K562 (cell line): ENCODE measurements around the gene KRT76.

Experiments
- EGR1 ChIP-seq: fragments of 450-650 bp; conservative IDR thresholded peaks from 2 replicates; pipeline ENCODE4 v1.6.1; 2017; ENCODE audit warnings: mild to moderate bottlenecking
- EP300 ChIP-seq: IDR thresholded peaks from 2 replicates; pipeline ENCODE4 v1.6.1; 2012; ENCODE audit warnings: low read length, improper control_type of control experiment
- EZH2 ChIP-seq: IDR thresholded peaks from 2 replicates; pipeline ENCODE4 v1.6.1; 2012; ENCODE audit warnings: low read depth, mild to moderate bottlenecking, inconsistent platforms, low read length, borderline replicate concordance
- NFIC ChIP-seq: fragments of 450-650 bp; IDR thresholded peaks from 2 replicates; pipeline ENCODE4 v1.6.1; 2017; ENCODE audit warnings: mild to moderate bottlenecking, inconsistent platforms
- PHB2 ChIP-seq: fragments of 450-650 bp; IDR thresholded peaks from 2 replicates; pipeline ENCODE4 v1.6.1; 2017; ENCODE audit warnings: low read depth
- POLR2AphosphoS5 ChIP-seq: IDR thresholded peaks from 2 replicates; pipeline ENCODE4 v1.6.1; 2011; ENCODE audit warnings: mild to moderate bottlenecking, low read depth, low read length, moderate library complexity; ENCODE audit not compliant: control insufficient read depth, insufficient read depth
- SRF ChIP-seq, 2 experiments: fragments of 250-450, 450-650 bp in 1 of 2; sonication (Bioruptor Pico) in 1 of 2; sonication (generic) in 1 of 2; formaldehyde crosslinking; IDR thresholded peaks; 2 replicates each; pipeline versions ENCODE4 v1.5.0 to v1.5.1; 2020 to 2022; ENCODE audit warnings: mild to moderate bottlenecking in 1 of 2, missing genetic modification reagents in 1 of 2
- TFAP4 ChIP-seq: sonication (generic); formaldehyde crosslinking; IDR thresholded peaks from 2 replicates; pipeline ENCODE4 v1.8.0; 2022; ENCODE audit warnings: missing genetic modification reagents, mild to moderate bottlenecking, moderate library complexity, borderline replicate concordance
- ZBTB11 ChIP-seq, 3 experiments: fragments of 200-800 bp in 1 of 3; fragments of 250-450 bp in 1 of 3; fragments of 450-650 bp in 1 of 3; sonication (Bioruptor Pico) in 1 of 3; sonication (Bioruptor generic) in 1 of 3; formaldehyde crosslinking in 1 of 3; IDR thresholded peaks; 2 replicates each; pipeline versions ENCODE4 v1.6.1 to v1.8.0; 2016 to 2022; ENCODE audit warnings: mild to moderate bottlenecking in 2 of 3, missing genetic modification characterization in 2 of 3, missing compliant biosample characterization in 1 of 3, moderate library complexity in 1 of 3
- ZNF274 ChIP-seq: IDR thresholded peaks from 2 replicates; pipeline ENCODE4 v1.6.1; 2011; ENCODE audit warnings: low read depth, mild to moderate bottlenecking, low read length, moderate library complexity, borderline replicate concordance
- ZNF324 ChIP-seq: fragments of 250-450 bp; sonication (Bioruptor Pico); IDR thresholded peaks from 2 replicates; pipeline ENCODE4 v1.4.0; 2020; ENCODE audit warnings: mild to moderate bottlenecking
- TF ChIP-seq, protein P1 (sequence below): fragments of 250-450 bp; sonication (Bioruptor Pico); IDR thresholded peaks from 2 replicates; pipeline ENCODE4 v1.5.0; 2020; ENCODE audit warnings: mild to moderate bottlenecking, borderline replicate concordance
- TF ChIP-seq, protein P2 (sequence below), 3 experiments: IDR thresholded peaks in 2 of 3; conservative IDR thresholded peaks in 1 of 3; 2 replicates each; pipeline ENCODE4 v1.5.1; 2011 to 2012; ENCODE audit warnings: low read length in 3 of 3, mild to moderate bottlenecking in 3 of 3, control low read depth in 2 of 3, improper control_type of control experiment in 1 of 3, inconsistent platforms in 1 of 3, low read depth in 1 of 3, mixed read lengths in 1 of 3, moderate library complexity in 1 of 3; ENCODE audit not compliant: insufficient read depth in 2 of 3

GRCh38 chr12:52805000-52805399 is 27.9 kb upstream of the KRT76 start:
- TF ChIP-seq ZNF274 (no peak), NFIC (no peak), ZNF324 (CRISPR knock-in tag) (no peak), EP300 (no peak), POLR2AphosphoS5 (no peak), EGR1 (no peak), EZH2 (no peak), TFAP4 (CRISPR knock-in tag) (no peak), ZBTB11 (CRISPR knock-in tag; IDR thresholded peaks at IDR 0.05) (no peak), SRF (CRISPR knock-in tag; IDR thresholded peaks at IDR 0.05) (no peak), PHB2 (no peak)
- TF ChIP-seq, protein P1, sequence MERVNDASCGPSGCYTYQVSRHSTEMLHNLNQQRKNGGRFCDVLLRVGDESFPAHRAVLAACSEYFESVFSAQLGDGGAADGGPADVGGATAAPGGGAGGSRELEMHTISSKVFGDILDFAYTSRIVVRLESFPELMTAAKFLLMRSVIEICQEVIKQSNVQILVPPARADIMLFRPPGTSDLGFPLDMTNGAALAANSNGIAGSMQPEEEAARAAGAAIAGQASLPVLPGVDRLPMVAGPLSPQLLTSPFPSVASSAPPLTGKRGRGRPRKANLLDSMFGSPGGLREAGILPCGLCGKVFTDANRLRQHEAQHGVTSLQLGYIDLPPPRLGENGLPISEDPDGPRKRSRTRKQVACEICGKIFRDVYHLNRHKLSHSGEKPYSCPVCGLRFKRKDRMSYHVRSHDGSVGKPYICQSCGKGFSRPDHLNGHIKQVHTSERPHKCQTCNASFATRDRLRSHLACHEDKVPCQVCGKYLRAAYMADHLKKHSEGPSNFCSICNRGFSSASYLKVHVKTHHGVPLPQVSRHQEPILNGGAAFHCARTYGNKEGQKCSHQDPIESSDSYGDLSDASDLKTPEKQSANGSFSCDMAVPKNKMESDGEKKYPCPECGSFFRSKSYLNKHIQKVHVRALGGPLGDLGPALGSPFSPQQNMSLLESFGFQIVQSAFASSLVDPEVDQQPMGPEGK (CRISPR knock-in tag): no peak
- TF ChIP-seq, protein P2, sequence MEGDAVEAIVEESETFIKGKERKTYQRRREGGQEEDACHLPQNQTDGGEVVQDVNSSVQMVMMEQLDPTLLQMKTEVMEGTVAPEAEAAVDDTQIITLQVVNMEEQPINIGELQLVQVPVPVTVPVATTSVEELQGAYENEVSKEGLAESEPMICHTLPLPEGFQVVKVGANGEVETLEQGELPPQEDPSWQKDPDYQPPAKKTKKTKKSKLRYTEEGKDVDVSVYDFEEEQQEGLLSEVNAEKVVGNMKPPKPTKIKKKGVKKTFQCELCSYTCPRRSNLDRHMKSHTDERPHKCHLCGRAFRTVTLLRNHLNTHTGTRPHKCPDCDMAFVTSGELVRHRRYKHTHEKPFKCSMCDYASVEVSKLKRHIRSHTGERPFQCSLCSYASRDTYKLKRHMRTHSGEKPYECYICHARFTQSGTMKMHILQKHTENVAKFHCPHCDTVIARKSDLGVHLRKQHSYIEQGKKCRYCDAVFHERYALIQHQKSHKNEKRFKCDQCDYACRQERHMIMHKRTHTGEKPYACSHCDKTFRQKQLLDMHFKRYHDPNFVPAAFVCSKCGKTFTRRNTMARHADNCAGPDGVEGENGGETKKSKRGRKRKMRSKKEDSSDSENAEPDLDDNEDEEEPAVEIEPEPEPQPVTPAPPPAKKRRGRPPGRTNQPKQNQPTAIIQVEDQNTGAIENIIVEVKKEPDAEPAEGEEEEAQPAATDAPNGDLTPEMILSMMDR (IDR thresholded peaks at IDR 0.05 in 2 of 3, conservative IDR thresholded peaks at IDR 0.05 in 1 of 3; ENCODE audit: insufficient read depth in 2 of 3, low read depth in 1 of 3, low read length in 3 of 3): no peak
